GM19467 (cell line): Measurements from ENCODE around the gene KCNK10.
"Not testable (repeated sequence)": the region's sequence is repeated elsewhere in the genome, so short reads cannot be mapped to it uniquely, and the experiment has no call there.

Experiments used
- ATAC-seq: cut with Tn5 transposase; IDR thresholded peaks from one replicate; pipeline ENCODE4 v1.9.1; 2021; ENCODE audit warnings: mild to moderate bottlenecking, moderate library complexity; ENCODE audit not compliant: unreplicated experiment

The KCNK10 gene

GRCh38 chr14:88271205-88271604 lies 51.9 kb downstream of the KCNK10 start:
- ATAC-seq: no peak

GRCh38 chr14:88270776-88271175 lies 52.3 kb downstream of the KCNK10 start:
- ATAC-seq: no peak

GRCh38 chr14:88269806-88270420 lies 53.2 kb downstream of the KCNK10 start:
- no peak for ATAC-seq

GRCh38 chr14:88266474-88266873 lies 56.6 kb downstream of the KCNK10 start:
- no peak for ATAC-seq

- no peak for ATAC-seq
Observed at GRCh38 chr14:88264116-88264515, 59.0 kb downstream of the KCNK10 start.

- ATAC-seq: not testable (repeated sequence)
Observed at GRCh38 chr14:88261302-88261701, 61.8 kb downstream of the KCNK10 start.

- ATAC-seq: no peak
Observed at GRCh38 chr14:88258021-88258420, 65.0 kb downstream of the KCNK10 start.

GRCh38 chr14:88256997-88257950 lies 65.8 kb downstream of the KCNK10 start:
- ATAC-seq: no peak

GRCh38 chr14:88255798-88256197 lies 67.3 kb downstream of the KCNK10 start:
- no peak for ATAC-seq

GRCh38 chr14:88255196-88255595 lies 67.9 kb downstream of the KCNK10 start:
- ATAC-seq: no peak

- ATAC-seq: no peak
Observed at GRCh38 chr14:88252498-88252897, 70.6 kb downstream of the KCNK10 start.

- ATAC-seq: no peak
Observed at GRCh38 chr14:88251650-88252049, 71.4 kb downstream of the KCNK10 start.

GRCh38 chr14:88249266-88249665 lies 73.8 kb downstream of the KCNK10 start:
- no peak for ATAC-seq

- ATAC-seq: no peak
Observed at GRCh38 chr14:88248606-88249005, 74.5 kb downstream of the KCNK10 start.

- no peak for ATAC-seq
Observed at GRCh38 chr14:88247228-88247627, 75.8 kb downstream of the KCNK10 start.

GRCh38 chr14:88245321-88245720 lies 77.7 kb downstream of the KCNK10 start:
- ATAC-seq: no peak

GRCh38 chr14:88243946-88244345 lies 79.1 kb downstream of the KCNK10 start:
- no peak for ATAC-seq

- no peak for ATAC-seq
Observed at GRCh38 chr14:88242446-88242845, 80.6 kb downstream of the KCNK10 start.

GRCh38 chr14:88241810-88242209 lies 81.3 kb downstream of the KCNK10 start:
- no peak for ATAC-seq

- ATAC-seq: no peak
Observed at GRCh38 chr14:88234442-88234841, 88.6 kb downstream of the KCNK10 start.

GRCh38 chr14:88233915-88234314 lies 89.2 kb downstream of the KCNK10 start:
- ATAC-seq: no peak

GRCh38 chr14:88232771-88233170 lies 90.3 kb downstream of the KCNK10 start:
- no peak for ATAC-seq
